ENCODE measurements around the gene FBXO24. TPM values are rescaled to one million over a fixed set of nuclear protein-coding genes. Genes with fewer than 3 reads are reported as not detected.

The FBXO24 gene
- total and polyA plus RNA-seq, 9 of the 15 experiments (the other 6 are each of a cell fraction or from before 2014, with no cell fraction given) = 0.17 to 0.95 (median 0.50) TPM

DNA sequence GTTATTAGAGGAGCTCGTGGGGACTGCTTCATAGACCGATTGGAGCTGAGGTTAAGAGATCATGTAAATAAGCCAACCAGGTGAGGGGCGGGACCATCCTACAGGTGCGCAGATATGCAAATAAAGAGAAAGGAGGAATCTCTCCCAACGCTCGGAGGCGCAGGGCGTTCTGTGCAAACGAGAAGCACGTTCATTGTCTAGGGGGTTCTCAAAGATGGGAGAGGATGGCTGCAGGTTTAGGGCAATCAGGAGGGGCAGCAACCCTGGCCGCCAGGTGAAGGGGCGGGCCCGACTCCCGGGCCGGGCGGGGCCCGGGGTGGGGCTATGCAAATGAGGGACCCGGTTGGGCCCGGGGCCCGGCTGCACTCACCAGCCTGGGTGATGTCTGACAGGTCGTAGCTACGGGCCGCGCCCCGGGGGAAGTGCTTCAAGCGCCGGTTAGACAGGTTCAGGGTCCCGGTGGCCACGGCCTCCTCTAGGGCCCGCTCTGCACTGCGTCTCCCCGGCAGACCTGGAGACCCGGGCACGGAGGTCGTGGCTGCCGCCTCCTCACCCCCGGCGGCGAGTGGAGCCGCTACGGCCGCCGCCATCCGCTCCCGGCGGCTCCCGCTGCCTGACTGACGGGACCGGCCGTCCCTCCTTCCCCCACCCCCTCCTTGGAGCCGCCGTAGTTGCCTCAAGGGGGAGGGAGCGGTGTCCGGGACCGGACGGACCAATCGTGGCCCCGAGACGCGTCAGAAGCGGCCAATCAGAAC lies 440 bp upstream of the FBXO24 start, which contains the start of gene LRCH4 (continued):
- TF ChIP-seq, protein P1, sequence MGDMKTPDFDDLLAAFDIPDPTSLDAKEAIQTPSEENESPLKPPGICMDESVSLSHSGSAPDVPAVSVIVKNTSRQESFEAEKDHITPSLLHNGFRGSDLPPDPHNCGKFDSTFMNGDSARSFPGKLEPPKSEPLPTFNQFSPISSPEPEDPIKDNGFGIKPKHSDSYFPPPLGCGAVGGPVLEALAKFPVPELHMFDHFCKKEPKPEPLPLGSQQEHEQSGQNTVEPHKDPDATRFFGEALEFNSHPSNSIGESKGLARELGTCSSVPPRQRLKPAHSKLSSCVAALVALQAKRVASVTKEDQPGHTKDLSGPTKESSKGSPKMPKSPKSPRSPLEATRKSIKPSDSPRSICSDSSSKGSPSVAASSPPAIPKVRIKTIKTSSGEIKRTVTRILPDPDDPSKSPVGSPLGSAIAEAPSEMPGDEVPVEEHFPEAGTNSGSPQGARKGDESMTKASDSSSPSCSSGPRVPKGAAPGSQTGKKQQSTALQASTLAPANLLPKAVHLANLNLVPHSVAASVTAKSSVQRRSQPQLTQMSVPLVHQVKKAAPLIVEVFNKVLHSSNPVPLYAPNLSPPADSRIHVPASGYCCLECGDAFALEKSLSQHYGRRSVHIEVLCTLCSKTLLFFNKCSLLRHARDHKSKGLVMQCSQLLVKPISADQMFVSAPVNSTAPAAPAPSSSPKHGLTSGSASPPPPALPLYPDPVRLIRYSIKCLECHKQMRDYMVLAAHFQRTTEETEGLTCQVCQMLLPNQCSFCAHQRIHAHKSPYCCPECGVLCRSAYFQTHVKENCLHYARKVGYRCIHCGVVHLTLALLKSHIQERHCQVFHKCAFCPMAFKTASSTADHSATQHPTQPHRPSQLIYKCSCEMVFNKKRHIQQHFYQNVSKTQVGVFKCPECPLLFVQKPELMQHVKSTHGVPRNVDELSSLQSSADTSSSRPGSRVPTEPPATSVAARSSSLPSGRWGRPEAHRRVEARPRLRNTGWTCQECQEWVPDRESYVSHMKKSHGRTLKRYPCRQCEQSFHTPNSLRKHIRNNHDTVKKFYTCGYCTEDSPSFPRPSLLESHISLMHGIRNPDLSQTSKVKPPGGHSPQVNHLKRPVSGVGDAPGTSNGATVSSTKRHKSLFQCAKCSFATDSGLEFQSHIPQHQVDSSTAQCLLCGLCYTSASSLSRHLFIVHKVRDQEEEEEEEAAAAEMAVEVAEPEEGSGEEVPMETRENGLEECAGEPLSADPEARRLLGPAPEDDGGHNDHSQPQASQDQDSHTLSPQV (IDR thresholded peaks at IDR 0.05) = no peak
- TF ChIP-seq RAD21 (CRISPR knock-in tag; conservative IDR thresholded peaks at IDR 0.05 in 1 of 2, IDR thresholded peaks at IDR 0.05 in 1 of 2) (no peak), OTX1 (CRISPR knock-in tag; IDR thresholded peaks at IDR 0.05) (peak; percentile 89), CCNT2 (IDR thresholded peaks at IDR 0.05; ENCODE audit: borderline replicate concordance, extremely low read depth, insufficient read length, low read depth, low read length) (peak; percentile 86), NCOA1 (IDR thresholded peaks at IDR 0.05; ENCODE audit: low read depth) (peak; percentile 14; the same call in 1 of the 2 replicates), ESRRA (IDR thresholded peaks at IDR 0.05; ENCODE audit: borderline replicate concordance, low read depth) (no peak; the same call in 1 of the 2 replicates), MTA2 (IDR thresholded peaks at IDR 0.05; ENCODE audit: low read depth) (peak; percentile 25; the same call in 1 of the 2 replicates), BRCA1 (IDR thresholded peaks at IDR 0.05) (no peak), BRCA1 (CRISPR knock-in tag; IDR thresholded peaks at IDR 0.05) (no peak)
- TF ChIP-seq, protein P2, sequence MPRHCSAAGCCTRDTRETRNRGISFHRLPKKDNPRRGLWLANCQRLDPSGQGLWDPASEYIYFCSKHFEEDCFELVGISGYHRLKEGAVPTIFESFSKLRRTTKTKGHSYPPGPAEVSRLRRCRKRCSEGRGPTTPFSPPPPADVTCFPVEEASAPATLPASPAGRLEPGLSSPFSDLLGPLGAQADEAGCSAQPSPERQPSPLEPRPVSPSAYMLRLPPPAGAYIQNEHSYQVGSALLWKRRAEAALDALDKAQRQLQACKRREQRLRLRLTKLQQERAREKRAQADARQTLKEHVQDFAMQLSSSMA (CRISPR knock-in tag; IDR thresholded peaks at IDR 0.05) = 0 out of 2 replicates have a peak, but pooled peaks have one; percentile 36
- TF ChIP-seq, protein P3, sequence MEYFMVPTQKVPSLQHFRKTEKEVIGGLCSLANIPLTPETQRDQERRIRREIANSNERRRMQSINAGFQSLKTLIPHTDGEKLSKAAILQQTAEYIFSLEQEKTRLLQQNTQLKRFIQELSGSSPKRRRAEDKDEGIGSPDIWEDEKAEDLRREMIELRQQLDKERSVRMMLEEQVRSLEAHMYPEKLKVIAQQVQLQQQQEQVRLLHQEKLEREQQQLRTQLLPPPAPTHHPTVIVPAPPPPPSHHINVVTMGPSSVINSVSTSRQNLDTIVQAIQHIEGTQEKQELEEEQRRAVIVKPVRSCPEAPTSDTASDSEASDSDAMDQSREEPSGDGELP (CRISPR knock-in tag; IDR thresholded peaks at IDR 0.05; ENCODE audit: borderline replicate concordance) = no peak
- TF ChIP-seq, protein P4, sequence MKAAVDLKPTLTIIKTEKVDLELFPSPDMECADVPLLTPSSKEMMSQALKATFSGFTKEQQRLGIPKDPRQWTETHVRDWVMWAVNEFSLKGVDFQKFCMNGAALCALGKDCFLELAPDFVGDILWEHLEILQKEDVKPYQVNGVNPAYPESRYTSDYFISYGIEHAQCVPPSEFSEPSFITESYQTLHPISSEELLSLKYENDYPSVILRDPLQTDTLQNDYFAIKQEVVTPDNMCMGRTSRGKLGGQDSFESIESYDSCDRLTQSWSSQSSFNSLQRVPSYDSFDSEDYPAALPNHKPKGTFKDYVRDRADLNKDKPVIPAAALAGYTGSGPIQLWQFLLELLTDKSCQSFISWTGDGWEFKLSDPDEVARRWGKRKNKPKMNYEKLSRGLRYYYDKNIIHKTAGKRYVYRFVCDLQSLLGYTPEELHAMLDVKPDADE (conservative IDR thresholded peaks at IDR 0.05; ENCODE audit: control insufficient read depth, low read depth, low read length) = peak; percentile 74
- TF ChIP-seq, protein P5, sequence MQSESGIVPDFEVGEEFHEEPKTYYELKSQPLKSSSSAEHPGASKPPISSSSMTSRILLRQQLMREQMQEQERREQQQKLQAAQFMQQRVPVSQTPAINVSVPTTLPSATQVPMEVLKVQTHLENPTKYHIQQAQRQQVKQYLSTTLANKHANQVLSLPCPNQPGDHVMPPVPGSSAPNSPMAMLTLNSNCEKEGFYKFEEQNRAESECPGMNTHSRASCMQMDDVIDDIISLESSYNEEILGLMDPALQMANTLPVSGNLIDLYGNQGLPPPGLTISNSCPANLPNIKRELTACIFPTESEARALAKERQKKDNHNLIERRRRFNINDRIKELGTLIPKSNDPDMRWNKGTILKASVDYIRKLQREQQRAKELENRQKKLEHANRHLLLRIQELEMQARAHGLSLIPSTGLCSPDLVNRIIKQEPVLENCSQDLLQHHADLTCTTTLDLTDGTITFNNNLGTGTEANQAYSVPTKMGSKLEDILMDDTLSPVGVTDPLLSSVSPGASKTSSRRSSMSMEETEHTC (IDR thresholded peaks at IDR 0.05) = no peak
- TF ChIP-seq, protein P6, sequence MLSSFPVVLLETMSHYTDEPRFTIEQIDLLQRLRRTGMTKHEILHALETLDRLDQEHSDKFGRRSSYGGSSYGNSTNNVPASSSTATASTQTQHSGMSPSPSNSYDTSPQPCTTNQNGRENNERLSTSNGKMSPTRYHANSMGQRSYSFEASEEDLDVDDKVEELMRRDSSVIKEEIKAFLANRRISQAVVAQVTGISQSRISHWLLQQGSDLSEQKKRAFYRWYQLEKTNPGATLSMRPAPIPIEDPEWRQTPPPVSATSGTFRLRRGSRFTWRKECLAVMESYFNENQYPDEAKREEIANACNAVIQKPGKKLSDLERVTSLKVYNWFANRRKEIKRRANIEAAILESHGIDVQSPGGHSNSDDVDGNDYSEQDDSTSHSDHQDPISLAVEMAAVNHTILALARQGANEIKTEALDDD (IDR thresholded peaks at IDR 0.05) = no peak
